GM18861 (cell line): ENCODE results near the gene DOCK10.

Experiments used
- ATAC-seq: cut with Tn5 transposase; IDR thresholded peaks from one replicate; pipeline ENCODE4 v1.9.1; 2021; ENCODE audit not compliant: unreplicated experiment

Gene DOCK10

DNA sequence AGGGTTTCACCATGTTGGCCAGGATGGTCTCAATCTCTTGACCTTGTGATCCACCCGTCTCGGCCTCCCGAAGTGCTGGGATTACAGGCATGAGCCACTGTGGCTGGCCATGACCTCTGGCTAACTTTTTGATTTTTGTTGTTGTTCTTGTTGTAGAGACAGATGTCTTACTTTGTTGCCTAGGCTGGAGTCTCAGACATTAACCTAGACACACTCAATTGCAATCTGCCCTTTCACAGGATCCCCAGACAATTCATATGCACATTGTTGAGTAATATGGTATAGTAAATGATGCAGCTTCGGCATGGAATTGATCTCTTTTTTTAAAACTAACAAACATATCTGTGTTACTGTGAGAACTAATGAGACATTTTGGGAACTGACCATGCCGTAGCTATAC lies 195.6 kb downstream of the DOCK10 start:
- no peak for ATAC-seq

DNA sequence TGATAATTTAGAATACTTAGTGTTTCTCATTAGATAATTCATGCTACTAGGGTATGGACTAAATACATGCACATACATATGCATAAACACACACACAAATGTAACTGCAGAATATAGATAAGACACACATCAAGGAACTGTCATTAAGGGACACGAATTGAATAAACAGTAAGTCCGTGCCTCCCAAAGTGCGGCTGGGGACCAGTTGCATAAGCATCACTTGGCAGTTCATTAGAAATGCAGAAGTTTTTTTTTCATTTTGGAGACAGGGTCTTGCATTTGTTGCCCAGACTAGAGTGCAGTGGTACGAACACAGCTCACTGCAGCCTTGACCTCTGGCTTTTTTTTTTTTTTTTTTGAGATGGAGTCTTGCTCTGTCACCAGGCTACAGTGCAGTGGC lies 196.1 kb downstream of the DOCK10 start:
- no peak for ATAC-seq

DNA sequence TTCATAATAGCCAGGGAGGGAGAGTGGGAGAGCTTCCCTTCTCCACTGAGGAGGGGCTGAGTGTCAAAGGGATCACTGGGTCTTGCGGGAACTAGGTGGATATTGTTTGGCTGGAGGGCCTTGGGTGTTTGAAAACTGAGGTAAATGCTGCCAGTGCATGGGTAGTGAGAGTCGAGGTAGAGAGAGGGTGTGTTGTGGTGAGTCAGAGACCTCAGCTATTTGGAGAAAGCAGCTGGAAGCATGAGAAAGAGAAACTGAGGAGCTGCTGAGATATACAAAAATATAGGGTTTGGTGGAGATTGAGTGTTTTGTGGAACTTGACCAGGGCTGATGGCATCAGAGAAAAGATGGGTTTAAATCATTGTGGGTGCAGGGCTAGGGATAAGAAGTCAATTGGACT lies 199.1 kb downstream of the DOCK10 start:
- ATAC-seq = no peak

DNA sequence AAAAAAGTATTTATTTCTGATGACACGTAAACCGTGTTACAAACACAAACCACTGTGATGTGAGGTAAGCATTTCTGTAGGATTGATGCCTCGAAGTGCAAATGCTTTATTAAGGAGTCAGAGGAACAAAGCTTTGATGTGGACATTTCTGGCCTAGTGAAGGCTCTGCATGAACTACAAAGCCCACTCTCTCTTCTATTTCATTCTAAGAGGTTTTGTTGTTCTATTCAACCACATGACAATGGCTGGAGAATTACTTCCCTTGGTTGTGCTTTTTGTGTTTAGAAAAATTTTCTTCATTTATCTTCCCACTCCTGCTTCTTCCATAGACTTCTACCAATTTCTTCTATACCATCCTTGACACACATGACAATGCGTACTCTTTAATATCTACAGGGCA lies 200.4 kb downstream of the DOCK10 start:
- no peak for ATAC-seq

DNA sequence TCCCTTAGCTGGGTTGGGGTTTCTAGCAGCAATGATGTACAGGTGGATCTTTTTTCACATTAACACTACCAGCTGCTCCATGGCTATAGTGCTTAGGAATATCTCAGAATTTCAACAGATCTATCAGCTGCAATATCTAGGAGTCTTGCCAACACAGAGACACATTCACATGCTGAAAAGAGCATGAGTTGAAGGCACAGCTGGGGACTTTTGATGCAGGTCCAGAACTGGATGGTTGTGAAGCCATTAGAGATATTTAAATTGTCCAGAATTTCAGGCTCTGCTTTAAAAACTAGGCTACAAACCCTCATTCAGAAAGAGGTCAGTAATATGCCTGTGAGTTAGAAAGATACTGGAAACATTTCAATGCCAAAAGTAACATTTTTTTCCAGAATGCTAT lies 203.9 kb downstream of the DOCK10 start:
- ATAC-seq = no peak

- ATAC-seq = no peak
These were observed 204.7 kb downstream of the DOCK10 start for GRCh38 chr2:224837558-224837957.

- ATAC-seq = no peak
These were observed 205.2 kb downstream of the DOCK10 start for GRCh38 chr2:224837066-224837465.

- no peak for ATAC-seq
These were observed 206.0 kb downstream of the DOCK10 start for GRCh38 chr2:224836263-224836662.

DNA sequence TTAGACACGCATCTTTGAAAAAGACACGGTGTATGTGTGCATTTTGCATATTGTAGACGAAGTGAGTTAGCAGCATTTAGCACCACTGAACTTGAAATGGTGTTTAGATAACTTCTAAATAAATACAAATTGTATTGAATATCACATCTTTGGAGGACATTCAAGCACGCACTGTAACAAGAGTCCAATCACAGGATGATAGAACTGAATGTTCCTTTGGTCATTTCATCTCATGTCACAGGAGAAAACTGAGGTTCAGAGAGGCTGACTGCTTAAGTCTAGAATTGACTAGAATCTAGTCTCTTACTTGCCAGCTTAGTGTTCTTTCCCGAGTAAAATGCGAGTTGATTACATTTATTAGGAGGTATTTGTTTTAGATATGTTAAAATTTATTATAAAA lies 206.9 kb downstream of the DOCK10 start:
- no peak for ATAC-seq

DNA sequence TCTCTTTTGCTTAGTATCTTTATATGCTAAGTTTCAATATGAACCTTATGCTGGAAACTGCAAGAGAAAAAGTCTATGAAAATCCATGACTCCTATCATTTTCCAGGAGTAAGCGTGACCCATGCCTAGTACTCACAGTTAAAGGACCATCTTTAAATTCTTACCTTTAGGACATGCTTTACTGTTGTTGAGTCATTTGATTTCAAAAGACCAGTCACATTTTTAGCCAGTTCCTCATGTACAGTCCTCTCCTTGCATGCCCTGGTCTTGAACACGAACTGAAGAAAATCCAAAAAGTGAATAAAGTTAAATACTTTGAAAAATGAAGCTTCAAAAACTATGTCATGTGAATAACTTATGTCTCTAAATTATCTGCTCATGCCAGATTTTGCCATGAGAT lies 208.3 kb downstream of the DOCK10 start:
- no peak for ATAC-seq

DNA sequence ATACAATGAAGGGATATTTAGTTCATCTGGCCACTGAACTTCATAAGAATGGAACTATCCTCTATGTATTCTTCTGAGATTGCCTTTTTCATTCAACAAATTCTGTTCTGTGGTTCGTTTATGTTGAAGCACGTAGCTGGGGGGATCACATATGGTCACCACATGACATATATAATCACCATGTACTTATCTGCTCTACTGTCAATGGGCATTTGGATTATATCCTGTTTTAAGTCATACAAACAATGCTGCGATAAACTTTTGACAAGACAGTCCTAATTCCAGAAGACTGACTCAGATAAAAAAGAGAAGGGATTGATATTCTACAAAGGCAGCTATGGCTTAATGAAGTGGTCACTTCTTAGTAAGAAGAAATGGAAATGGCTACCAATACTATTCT lies 210.1 kb downstream of the DOCK10 start:
- ATAC-seq = no peak

GRCh38 chr2:224831530-224831929 lies 210.7 kb downstream of the DOCK10 start:
- no peak for ATAC-seq

GRCh38 chr2:224820283-224820991 lies 221.8 kb downstream of the DOCK10 start:
- no peak for ATAC-seq

- no peak for ATAC-seq
These were observed 223.2 kb downstream of the DOCK10 start for GRCh38 chr2:224819075-224819474.

DNA sequence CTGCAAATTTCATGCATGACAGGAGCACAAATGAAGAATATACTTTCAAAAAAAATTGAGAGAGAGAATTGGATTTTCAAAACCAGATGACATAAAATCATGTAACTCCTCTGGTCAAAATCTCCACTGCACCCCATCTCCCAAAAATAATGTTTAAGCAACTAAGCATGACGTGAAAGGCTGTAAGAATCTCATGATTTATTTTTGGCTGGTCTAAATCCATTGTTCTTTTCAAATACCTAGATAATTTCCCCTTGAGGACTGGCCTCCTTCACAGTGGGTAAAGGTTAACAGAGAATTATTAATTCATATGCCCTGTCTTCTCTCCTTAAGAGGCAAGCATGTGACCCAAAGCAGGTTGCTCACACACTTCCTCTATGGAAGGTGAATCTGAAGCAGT lies 224.6 kb downstream of the DOCK10 start:
- ATAC-seq = no peak

DNA sequence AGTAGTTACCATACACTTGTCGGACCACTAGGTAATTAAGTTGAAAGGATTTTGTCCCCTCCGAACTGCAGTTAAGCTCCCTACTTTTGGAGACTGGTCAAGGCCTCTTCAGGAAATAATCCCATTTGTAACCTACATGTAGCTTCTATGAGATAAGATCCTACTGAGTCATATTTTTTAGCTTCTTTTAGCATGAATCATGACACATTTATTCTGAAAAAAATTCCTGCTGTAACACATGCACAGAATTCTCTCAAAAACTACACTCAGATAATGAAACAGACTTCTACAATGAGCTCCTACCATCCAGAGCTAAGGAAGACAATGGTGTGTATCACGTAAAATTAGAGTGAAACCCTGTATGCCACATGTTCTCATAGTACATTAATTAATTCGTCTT lies 225.5 kb downstream of the DOCK10 start:
- no peak for ATAC-seq

- ATAC-seq = no peak
These were observed 228.7 kb downstream of the DOCK10 start for GRCh38 chr2:224813578-224813977.

DNA sequence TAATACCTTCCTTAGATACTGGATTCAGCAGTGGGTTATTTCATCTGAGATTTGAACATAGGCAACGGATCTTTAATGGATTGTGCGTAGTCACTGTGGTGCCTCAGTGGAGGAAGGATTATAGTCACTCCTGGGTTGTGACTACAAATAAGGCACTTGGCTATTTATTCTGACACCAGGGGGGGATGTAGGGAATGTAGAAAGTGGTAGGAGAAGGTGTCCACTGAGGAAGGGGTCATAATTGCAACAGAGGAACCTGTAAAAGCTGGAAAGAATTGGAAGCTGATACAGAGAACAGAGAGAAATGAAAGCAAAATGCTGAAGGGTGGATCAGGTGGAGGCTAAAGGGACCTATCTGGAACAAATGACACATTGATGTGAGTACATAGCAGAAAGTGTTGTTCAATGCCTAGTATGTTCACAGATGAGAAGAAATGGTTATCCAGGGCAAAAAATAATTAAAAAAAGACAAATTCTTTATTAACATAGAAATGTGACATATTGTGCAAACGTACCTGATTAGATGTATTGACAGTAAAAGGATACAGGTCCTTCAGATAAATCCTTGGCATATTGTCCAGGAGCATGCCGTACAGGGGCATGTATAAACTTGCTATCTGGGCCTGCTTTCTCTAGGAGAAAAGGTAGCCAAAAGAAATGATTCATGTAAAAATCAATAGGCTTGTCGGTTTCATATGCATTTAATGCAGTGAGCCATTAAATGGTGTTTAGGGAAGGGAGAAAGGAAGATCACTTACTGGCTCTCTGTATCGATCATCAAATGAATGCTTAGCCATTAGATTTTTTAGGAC lies 234.9 kb downstream of the DOCK10 start:
- no peak for ATAC-seq

DNA sequence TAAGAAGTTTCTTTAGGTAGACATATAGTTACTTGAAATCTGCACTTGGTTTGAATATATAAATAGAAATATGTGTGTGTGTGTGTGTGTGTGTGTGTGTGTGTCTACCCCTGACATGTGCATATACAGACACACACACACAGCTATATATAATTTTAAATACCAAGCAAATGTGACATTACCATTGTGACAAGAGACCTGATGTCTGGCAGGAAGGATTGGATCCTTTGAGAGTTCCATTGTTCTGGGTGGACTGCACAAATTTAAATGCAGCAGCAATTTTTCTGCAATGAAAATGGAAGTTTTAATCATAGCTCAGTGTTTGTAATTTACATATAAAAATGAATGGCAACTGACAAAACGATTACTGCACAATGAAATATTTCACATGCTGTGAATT lies 238.3 kb downstream of the DOCK10 start:
- ATAC-seq = no peak

DNA sequence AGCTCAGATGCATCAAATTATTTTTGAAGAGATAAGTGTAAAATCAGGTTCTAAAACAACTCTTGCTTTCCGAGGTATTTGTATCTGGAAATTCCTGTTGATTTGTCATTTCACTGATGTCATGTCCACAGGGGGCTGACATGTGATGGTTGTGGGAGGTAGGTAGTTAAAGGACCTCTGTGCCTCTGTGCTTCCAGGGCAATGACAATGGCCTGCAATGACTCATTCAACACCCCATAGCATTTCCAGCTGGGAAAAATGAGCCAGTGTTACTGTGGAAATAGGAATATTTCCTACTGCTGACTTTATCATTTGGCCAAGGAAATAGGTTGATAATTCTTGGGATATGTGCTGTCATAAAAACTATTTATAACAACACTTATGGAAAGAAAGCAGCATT lies 239.9 kb downstream of the DOCK10 start:
- ATAC-seq = no peak

- ATAC-seq = no peak
These were observed 240.9 kb downstream of the DOCK10 start for GRCh38 chr2:224801360-224801759.

GRCh38 chr2:224799691-224800090 lies 242.6 kb downstream of the DOCK10 start:
- ATAC-seq = no peak

DNA sequence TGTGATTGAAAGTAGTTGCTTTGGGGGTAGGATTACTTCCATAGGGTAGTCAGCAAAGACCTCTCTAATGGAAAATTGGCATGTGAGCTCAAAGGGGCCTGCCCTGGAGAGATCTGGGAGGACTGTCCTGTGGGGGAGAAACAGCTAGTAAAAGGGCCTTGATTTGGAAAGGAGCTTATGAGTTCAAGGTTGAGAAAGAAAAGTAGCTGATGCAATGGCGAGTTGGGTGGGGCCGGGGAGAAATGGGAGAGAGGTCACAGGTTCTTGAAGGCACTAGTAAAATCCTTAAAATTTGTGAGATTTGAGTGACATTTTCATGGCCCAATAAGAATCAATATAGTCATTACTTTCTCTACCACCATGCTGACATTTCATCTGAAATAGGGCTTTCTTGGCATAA lies 244.1 kb downstream of the DOCK10 start:
- ATAC-seq = no peak
